PFSK-1 (cell line): ENCODE measurements around the gene HGS. TPM values are rescaled to one million over a fixed set of nuclear protein-coding genes. Genes with fewer than 3 reads are reported as not detected.

Experiments used
- FOXP2 ChIP-seq: optimal IDR thresholded peaks from 2 replicates; pipeline ENCODE3; 2011; ENCODE audit warnings: borderline replicate concordance, control low read depth, inconsistent platforms; ENCODE audit not compliant: insufficient read depth; ENCODE audit errors: extremely low read length, extremely low read depth
- POLR2AphosphoS5 ChIP-seq: IDR thresholded peaks from 2 replicates; pipeline ENCODE4 v1.6.1; 2012; ENCODE audit warnings: low read depth, mild to moderate bottlenecking, control low read depth, low read length, moderate library complexity
- SIN3A ChIP-seq: IDR thresholded peaks from 2 replicates; pipeline ENCODE4 v1.6.1; 2012; ENCODE audit warnings: mild to moderate bottlenecking, low read length, moderate library complexity, borderline replicate concordance; ENCODE audit not compliant: insufficient read depth
- TAF1 ChIP-seq: IDR thresholded peaks from 2 replicates; pipeline ENCODE4 v1.6.1; 2012; ENCODE audit warnings: low read length, control low read depth, borderline replicate concordance; ENCODE audit not compliant: insufficient read depth
- polyA plus RNA-seq: library from polyadenylated mRNA; unstranded; fragments of >200 nt; gene quantifications from one replicate; pipeline ENCODE4 v1.2.1, GENCODE V29; 2012; ENCODE audit warnings: low read depth, missing spikeins; ENCODE audit not compliant: insufficient read length
- TF ChIP-seq, protein P1 (sequence below), 2 experiments: IDR thresholded peaks; 2 replicates each; pipeline versions ENCODE4 v1.6.1 to v1.8.0; 2011 to 2012; ENCODE audit warnings: low read depth in 2 of 2, low read length in 2 of 2, control low read depth in 1 of 2, inconsistent platforms in 1 of 2, mild to moderate bottlenecking in 1 of 2, moderate library complexity in 1 of 2; ENCODE audit not compliant: insufficient read depth in 1 of 2

Gene HGS, protein sequence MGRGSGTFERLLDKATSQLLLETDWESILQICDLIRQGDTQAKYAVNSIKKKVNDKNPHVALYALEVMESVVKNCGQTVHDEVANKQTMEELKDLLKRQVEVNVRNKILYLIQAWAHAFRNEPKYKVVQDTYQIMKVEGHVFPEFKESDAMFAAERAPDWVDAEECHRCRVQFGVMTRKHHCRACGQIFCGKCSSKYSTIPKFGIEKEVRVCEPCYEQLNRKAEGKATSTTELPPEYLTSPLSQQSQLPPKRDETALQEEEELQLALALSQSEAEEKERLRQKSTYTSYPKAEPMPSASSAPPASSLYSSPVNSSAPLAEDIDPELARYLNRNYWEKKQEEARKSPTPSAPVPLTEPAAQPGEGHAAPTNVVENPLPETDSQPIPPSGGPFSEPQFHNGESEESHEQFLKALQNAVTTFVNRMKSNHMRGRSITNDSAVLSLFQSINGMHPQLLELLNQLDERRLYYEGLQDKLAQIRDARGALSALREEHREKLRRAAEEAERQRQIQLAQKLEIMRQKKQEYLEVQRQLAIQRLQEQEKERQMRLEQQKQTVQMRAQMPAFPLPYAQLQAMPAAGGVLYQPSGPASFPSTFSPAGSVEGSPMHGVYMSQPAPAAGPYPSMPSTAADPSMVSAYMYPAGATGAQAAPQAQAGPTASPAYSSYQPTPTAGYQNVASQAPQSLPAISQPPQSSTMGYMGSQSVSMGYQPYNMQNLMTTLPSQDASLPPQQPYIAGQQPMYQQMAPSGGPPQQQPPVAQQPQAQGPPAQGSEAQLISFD
- polyA plus RNA-seq, result 410 TPM

DNA sequence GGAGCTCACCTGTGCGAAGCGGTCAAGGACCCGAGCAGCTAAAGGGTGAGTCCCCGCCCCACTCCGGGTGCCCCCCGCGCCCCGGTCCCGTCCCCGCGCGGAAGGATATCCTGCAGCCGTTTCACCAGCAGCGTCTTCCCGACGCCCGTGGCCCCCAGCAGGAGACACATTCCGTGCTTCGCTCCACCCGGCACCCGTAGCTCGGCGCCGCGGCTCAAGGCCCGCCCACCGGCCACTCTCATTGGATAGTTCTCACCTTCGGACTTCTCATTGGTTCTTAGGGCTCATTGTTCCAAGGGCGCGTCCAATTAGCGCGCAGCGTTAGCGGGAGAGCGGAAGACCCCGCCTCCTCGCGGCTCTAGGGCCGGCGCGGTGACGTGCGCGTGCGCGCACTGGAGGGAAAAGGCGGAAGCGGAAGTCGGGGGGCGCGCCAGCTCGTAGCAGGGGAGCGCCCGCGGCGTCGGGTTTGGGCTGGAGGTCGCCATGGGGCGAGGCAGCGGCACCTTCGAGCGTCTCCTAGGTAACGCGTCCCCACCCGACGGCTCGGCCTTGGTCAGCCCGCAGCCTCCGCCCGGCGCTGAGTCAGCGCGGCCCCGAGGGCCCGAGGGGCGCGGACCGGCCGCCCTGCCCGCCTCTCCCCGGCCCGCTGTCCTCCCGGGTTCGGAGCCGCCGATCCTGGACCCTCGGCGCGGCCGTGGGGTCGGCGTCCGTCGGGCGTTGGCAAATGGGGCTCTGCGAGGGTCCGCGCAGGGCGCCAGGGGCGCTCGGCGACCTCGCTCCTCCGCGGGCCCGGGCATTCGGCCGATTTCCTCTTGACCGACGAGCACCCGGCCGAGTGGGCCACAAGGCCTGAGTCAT lies at the start of gene HGS, which contains the start of gene ARL16:
TSS of gene HGS (plus strand) at position 428 of the 858 bp plus-strand sequence. CDS start at position 484, 56 bp downstream.
TSS of gene ARL16 (minus strand) at position 214 of the 858 bp plus-strand sequence. CDS start at position 170, 44 bp downstream.
- TF ChIP-seq POLR2AphosphoS5 (peak; percentile 36; the same call in 1 of the 2 replicates), FOXP2 (peak; percentile 75), TAF1 (peak; percentile 49; the same call in 1 of the 2 replicates), SIN3A (no peak)

DNA sequence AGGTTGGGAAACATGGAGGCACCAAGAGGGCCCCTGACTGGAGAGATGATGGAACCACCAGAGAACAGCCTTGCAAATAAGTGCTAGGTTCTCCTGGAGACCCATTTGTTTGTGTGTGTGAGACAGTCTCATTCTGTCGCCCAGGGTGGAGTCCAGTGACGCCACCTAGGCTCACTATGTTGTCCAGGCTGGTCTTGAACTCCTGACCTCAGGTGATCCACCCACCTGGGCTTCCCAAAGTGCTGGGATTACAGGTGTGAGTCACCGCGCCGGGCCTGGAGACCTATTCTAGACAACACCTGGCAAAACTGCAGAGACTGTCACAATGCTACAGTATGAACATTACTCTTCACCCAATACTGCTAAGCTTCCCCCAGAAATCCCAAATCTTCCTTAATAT lies 48.4 kb upstream of the HGS start:
- TF ChIP-seq, protein P1, sequence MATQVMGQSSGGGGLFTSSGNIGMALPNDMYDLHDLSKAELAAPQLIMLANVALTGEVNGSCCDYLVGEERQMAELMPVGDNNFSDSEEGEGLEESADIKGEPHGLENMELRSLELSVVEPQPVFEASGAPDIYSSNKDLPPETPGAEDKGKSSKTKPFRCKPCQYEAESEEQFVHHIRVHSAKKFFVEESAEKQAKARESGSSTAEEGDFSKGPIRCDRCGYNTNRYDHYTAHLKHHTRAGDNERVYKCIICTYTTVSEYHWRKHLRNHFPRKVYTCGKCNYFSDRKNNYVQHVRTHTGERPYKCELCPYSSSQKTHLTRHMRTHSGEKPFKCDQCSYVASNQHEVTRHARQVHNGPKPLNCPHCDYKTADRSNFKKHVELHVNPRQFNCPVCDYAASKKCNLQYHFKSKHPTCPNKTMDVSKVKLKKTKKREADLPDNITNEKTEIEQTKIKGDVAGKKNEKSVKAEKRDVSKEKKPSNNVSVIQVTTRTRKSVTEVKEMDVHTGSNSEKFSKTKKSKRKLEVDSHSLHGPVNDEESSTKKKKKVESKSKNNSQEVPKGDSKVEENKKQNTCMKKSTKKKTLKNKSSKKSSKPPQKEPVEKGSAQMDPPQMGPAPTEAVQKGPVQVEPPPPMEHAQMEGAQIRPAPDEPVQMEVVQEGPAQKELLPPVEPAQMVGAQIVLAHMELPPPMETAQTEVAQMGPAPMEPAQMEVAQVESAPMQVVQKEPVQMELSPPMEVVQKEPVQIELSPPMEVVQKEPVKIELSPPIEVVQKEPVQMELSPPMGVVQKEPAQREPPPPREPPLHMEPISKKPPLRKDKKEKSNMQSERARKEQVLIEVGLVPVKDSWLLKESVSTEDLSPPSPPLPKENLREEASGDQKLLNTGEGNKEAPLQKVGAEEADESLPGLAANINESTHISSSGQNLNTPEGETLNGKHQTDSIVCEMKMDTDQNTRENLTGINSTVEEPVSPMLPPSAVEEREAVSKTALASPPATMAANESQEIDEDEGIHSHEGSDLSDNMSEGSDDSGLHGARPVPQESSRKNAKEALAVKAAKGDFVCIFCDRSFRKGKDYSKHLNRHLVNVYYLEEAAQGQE (IDR thresholded peaks at IDR 0.05; ENCODE audit: insufficient read depth in 1 of 2, low read depth in 2 of 2, low read length in 2 of 2), result no peak
- TF ChIP-seq POLR2AphosphoS5 (no peak), SIN3A (no peak), FOXP2 (no peak), TAF1 (no peak)

DNA sequence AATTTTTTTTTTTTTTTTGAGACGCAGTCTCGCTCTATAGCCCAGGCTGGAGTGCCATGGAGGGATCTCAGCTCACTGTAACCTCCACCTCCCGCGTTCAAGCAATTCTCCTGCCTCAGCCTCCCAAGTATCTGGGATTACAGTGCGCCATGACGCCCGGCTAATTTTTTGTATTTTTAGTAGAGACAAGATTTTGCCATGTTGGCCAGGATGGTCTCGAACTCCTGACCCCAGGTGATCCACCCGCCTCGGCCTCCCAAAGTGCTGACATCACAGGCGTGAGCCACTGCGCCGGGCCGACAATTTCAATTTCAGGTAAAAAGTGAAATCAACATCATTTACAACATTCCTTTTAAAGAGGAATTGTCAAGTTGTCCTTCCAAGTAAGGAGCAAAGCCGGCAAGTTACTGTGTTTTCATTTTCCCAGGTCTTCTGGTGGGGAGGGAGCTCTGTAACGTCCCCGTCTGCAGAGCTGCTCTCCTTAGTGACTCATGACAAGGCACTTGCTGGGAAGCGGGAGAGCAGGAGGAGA lies 47.8 kb upstream of the HGS start:
- TF ChIP-seq, protein P1 (IDR thresholded peaks at IDR 0.05; ENCODE audit: insufficient read depth in 1 of 2, low read depth in 2 of 2, low read length in 2 of 2), result no peak
- TF ChIP-seq TAF1 (0 out of 2 replicates have a peak, but pooled peaks have one; percentile 33), POLR2AphosphoS5 (no peak), SIN3A (no peak), FOXP2 (no peak)

DNA sequence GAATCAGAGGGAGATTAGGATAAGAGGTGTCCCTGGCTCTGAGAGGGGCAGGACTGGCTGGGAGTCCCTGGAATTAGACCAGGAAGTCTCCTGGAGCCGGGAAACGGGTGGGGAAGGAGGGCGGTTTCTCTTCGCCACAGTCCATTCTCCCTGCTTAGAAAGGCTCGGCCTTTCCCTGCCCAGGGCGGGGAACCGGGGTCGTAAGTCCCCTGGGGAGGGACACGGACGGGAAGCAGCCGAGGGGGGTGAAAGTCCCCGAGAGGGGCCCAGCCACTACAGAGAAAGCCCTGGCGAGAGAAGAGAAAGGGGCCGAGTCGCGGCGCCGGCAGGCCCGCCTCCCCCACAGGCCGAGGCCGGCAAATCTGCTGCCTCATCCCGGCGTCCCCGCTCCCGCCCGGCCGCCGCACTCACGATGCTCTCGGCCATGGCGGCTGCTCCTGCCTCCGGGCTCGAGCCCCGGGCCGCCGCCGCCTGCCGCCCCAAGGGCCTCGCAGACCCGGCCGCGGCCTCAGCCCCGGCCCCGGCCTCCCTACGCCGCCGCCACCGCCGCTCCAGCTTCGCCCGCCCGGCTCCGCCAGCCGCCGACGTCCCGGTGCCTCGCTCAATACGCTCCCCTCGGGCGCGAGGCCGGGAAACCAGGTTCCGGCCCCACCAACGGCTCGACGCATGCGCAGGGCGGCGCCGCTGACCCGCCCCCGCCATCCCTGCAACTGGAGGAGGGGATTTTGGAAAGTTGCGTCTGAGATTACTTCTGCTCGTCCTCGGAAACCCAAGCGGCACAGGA lies 47.1 kb upstream of the HGS start, which contains the start of the genes NPLOC4 and TSPAN10:
TSS of gene NPLOC4 (minus strand) at position 608 of the 784 bp plus-strand sequence. CDS start at position 426, 182 bp downstream.
TSS of gene TSPAN10 (plus strand) at position 692 of the 784 bp plus-strand sequence. CDS start 5,217 bp downstream, outside the sequence.
- TF ChIP-seq POLR2AphosphoS5 (peak; percentile 82), FOXP2 (peak; percentile 96), TAF1 (peak; percentile 100), SIN3A (0 out of 2 replicates have a peak, but pooled peaks have one; percentile 46)
- TF ChIP-seq, protein P1 (IDR thresholded peaks at IDR 0.05; ENCODE audit: insufficient read depth in 1 of 2, low read depth in 2 of 2, low read length in 2 of 2), result peak in 1 of 2 experiments; percentile 68; a peak in 2 of 4 replicates
